HEK293 (cell line): Measurements from ENCODE around the gene EFCAB11.

Experiments
- CTCF ChIA-PET: fragments of 350-600 bp; formaldehyde crosslinking; extraction: SDS; loops from one replicate; lab custom pipeline; 2021; ENCODE audit warnings: antibody characterized with exemption; lab: Yijun Ruan, JAX
- POLR2A ChIA-PET: fragments of 300-600 bp; formaldehyde crosslinking; extraction: SDS; loops from one replicate; lab custom pipeline; 2020; ENCODE audit warnings: antibody characterized with exemption, inconsistent platforms; lab: Yijun Ruan, JAX
- H3K27ac ChIP-seq: fragments of 200-500 bp; sonication (Bioruptor generic); 2 replicates; pipeline ENCODE4 v1.5.1; 2014; ENCODE audit warnings: low read depth, low read length, control low read depth, inconsistent platforms; ENCODE audit errors: extremely low read depth
- H3K36me3 ChIP-seq, 2 experiments: fragments of 200-500 bp in 1 of 2; sonication (Bioruptor generic) in 1 of 2; 1 replicate in 1 of 2; 2 replicates in 1 of 2; pipeline ENCODE4 v1.5.1; 2014 to 2017; ENCODE audit warnings: inconsistent platforms in 2 of 2, low read length in 2 of 2; ENCODE audit not compliant: control insufficient read depth in 2 of 2, insufficient read depth in 1 of 2
- H3K4me1 ChIP-seq: fragments of 200-500 bp; sonication (Bioruptor generic); 2 replicates; pipeline ENCODE4 v1.5.1; 2014; ENCODE audit warnings: mild to moderate bottlenecking, low read length, inconsistent platforms; ENCODE audit not compliant: control insufficient read depth, insufficient read depth
- H3K4me3 ChIP-seq: 2 replicates; pipeline ENCODE4 v1.5.1; 2011; ENCODE audit warnings: low read depth, mild to moderate bottlenecking, control low read depth, low read length, moderate library complexity
- H3K9me3 ChIP-seq: fragments of 200-500 bp; sonication (Bioruptor generic); 2 replicates; pipeline ENCODE4 v1.5.1; 2014; ENCODE audit warnings: low read depth, low read length, inconsistent platforms; ENCODE audit not compliant: control insufficient read depth, insufficient read depth
- KLF7 ChIP-seq: fragments of 450-650 bp; formaldehyde crosslinking; IDR thresholded peaks from 2 replicates; pipeline ENCODE4 v1.5.1; 2016; ENCODE audit warnings: missing biosample characterization, missing genetic modification characterization, borderline replicate concordance
- OVOL3 ChIP-seq: fragments of 450-650 bp; formaldehyde crosslinking; IDR thresholded peaks from 2 replicates; pipeline ENCODE4 v1.5.1; 2016; ENCODE audit warnings: missing biosample characterization, missing genetic modification characterization
- PRDM4 ChIP-seq: fragments of 450-650 bp; formaldehyde crosslinking; IDR thresholded peaks from 2 replicates; pipeline ENCODE4 v1.5.1; 2017; ENCODE audit warnings: missing biosample characterization, missing genetic modification characterization
- SETDB1 ChIP-seq: IDR thresholded peaks from one replicate; pipeline ENCODE4 v1.6.1; 2017; ENCODE audit warnings: mild to moderate bottlenecking, low read length, moderate library complexity, mixed read lengths; ENCODE audit not compliant: insufficient read length
- ZBTB48 ChIP-seq: fragments of 450-650 bp; formaldehyde crosslinking; IDR thresholded peaks from 2 replicates; pipeline ENCODE4 v1.5.1; 2016; ENCODE audit warnings: missing biosample characterization, missing genetic modification characterization
- ZEB2 ChIP-seq: fragments of 450-650 bp; formaldehyde crosslinking; IDR thresholded peaks from 2 replicates; pipeline ENCODE4 v1.5.1; 2016; ENCODE audit warnings: missing biosample characterization, missing genetic modification characterization
- ZFP3 ChIP-seq: fragments of 450-650 bp; formaldehyde crosslinking; IDR thresholded peaks from 2 replicates; pipeline ENCODE4 v1.5.1; 2016; ENCODE audit warnings: low read depth, missing biosample characterization, missing genetic modification characterization
- ZFP41 ChIP-seq: fragments of 450-650 bp; formaldehyde crosslinking; IDR thresholded peaks from 2 replicates; pipeline ENCODE4 v1.5.1; 2016; ENCODE audit warnings: missing biosample characterization, missing genetic modification characterization, borderline replicate concordance
- ZFP69B ChIP-seq: fragments of 450-650 bp; formaldehyde crosslinking; IDR thresholded peaks from 2 replicates; pipeline ENCODE4 v1.5.1; 2016; ENCODE audit warnings: missing biosample characterization, missing genetic modification characterization
- ZNF112 ChIP-seq: fragments of 450-650 bp; formaldehyde crosslinking; IDR thresholded peaks from 2 replicates; pipeline ENCODE4 v1.5.0; 2017; ENCODE audit warnings: missing biosample characterization, missing genetic modification characterization
- ZNF121 ChIP-seq: fragments of 450-650 bp; formaldehyde crosslinking; IDR thresholded peaks from 2 replicates; pipeline ENCODE4 v1.5.1; 2016; ENCODE audit warnings: missing biosample characterization, missing genetic modification characterization
- ZNF133 ChIP-seq: fragments of 450-650 bp; formaldehyde crosslinking; IDR thresholded peaks from 2 replicates; pipeline ENCODE4 v1.5.1; 2016; ENCODE audit warnings: missing biosample characterization, missing genetic modification characterization
- ZNF175 ChIP-seq: fragments of 450-650 bp; formaldehyde crosslinking; IDR thresholded peaks from 2 replicates; pipeline ENCODE4 v1.5.1; 2016; ENCODE audit warnings: missing biosample characterization, missing genetic modification characterization
- ZNF335 ChIP-seq: fragments of 450-650 bp; formaldehyde crosslinking; conservative IDR thresholded peaks from 2 replicates; pipeline ENCODE4 v1.5.1; 2016; ENCODE audit warnings: missing biosample characterization, missing genetic modification characterization
- ZNF341 ChIP-seq: fragments of 450-650 bp; formaldehyde crosslinking; IDR thresholded peaks from 2 replicates; pipeline ENCODE4; 2016; ENCODE audit warnings: low read depth, missing biosample characterization, missing genetic modification characterization
- ZNF404 ChIP-seq: fragments of 450-650 bp; formaldehyde crosslinking; IDR thresholded peaks from 2 replicates; pipeline ENCODE4 v1.5.1; 2017; ENCODE audit warnings: missing biosample characterization, missing genetic modification characterization
- ZNF416 ChIP-seq: fragments of 450-650 bp; formaldehyde crosslinking; IDR thresholded peaks from 2 replicates; pipeline ENCODE4 v1.5.1; 2016; ENCODE audit warnings: missing biosample characterization, missing genetic modification characterization
- ZNF426 ChIP-seq: fragments of 450-650 bp; formaldehyde crosslinking; IDR thresholded peaks from 2 replicates; pipeline ENCODE4 v1.5.1; 2017; ENCODE audit warnings: missing biosample characterization, missing genetic modification characterization, mild to moderate bottlenecking, inconsistent platforms, moderate library complexity
- ZNF433 ChIP-seq: fragments of 450-650 bp; formaldehyde crosslinking; IDR thresholded peaks from 2 replicates; pipeline ENCODE4 v1.5.1; 2016; ENCODE audit warnings: missing biosample characterization, missing genetic modification characterization, low read depth
- ZNF530 ChIP-seq: fragments of 450-650 bp; formaldehyde crosslinking; IDR thresholded peaks from 2 replicates; pipeline ENCODE4 v1.5.1; 2016; ENCODE audit warnings: low read depth, missing biosample characterization, missing genetic modification characterization
- ZNF548 ChIP-seq: fragments of 450-650 bp; formaldehyde crosslinking; IDR thresholded peaks from 2 replicates; pipeline ENCODE4 v1.5.1; 2016; ENCODE audit warnings: missing biosample characterization, missing genetic modification characterization
- ZNF571 ChIP-seq: fragments of 450-650 bp; formaldehyde crosslinking; IDR thresholded peaks from 2 replicates; pipeline ENCODE4 v1.5.0; 2017; ENCODE audit warnings: missing biosample characterization, missing genetic modification characterization
- ZNF600 ChIP-seq: fragments of 450-650 bp; formaldehyde crosslinking; IDR thresholded peaks from 2 replicates; pipeline ENCODE4 v1.5.1; 2016; ENCODE audit warnings: missing biosample characterization, missing genetic modification characterization
- ZNF623 ChIP-seq: fragments of 450-650 bp; formaldehyde crosslinking; IDR thresholded peaks from 2 replicates; pipeline ENCODE4 v1.5.1; 2016; ENCODE audit warnings: missing biosample characterization, missing genetic modification characterization
- ZNF626 ChIP-seq: fragments of 450-650 bp; sonication (Bioruptor Pico); formaldehyde crosslinking; IDR thresholded peaks from 2 replicates; pipeline ENCODE4 v1.5.1; 2018; ENCODE audit warnings: missing biosample characterization, missing genetic modification characterization, inconsistent platforms
- ZNF677 ChIP-seq: fragments of 450-650 bp; IDR thresholded peaks from 2 replicates; pipeline ENCODE4 v1.5.0; 2018; ENCODE audit warnings: missing biosample characterization, mild to moderate bottlenecking, missing genetic modification characterization, moderate library complexity
- ZNF692 ChIP-seq: fragments of 450-650 bp; formaldehyde crosslinking; IDR thresholded peaks from 2 replicates; pipeline ENCODE4 v1.5.1; 2016; ENCODE audit warnings: missing biosample characterization, missing genetic modification characterization
- ZNF707 ChIP-seq: fragments of 450-650 bp; formaldehyde crosslinking; IDR thresholded peaks from 2 replicates; pipeline ENCODE4 v1.5.1; 2016; ENCODE audit warnings: missing biosample characterization, missing genetic modification characterization
- ZNF785 ChIP-seq: fragments of 450-650 bp; formaldehyde crosslinking; IDR thresholded peaks from 2 replicates; pipeline ENCODE4 v1.5.1; 2016; ENCODE audit warnings: missing biosample characterization, missing genetic modification characterization

Gene EFCAB11

DNA sequence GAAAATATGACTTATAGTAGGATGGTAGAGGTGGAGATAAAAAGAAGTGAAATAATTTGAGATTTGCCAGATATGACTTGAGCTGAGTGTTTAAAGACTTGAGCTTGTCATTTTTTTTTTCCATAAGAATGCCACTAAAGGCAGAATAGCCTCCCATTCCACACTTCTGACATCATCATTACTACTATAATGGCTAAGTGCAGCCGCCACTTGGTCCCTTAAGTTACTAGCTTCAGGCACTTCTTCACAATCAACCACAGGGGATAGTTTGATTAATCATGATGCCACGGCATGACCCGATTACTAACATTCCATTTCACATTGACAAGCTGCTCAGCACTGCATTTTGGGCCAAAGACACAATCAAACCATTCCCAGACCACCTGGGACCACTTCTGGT is 127.9 kb downstream of the EFCAB11 start:
- ChIA-PET CTCF (no interaction called here), POLR2A (interaction anchor here (0.6 to 0.7 kb wide), 2 partner anchors 123 to 472 kb away, joined by 3 read pairs; no protein-coding TSS in a partner anchor)
- Histone ChIP-seq H3K36me3 (no peaks in the 10 kb centered on the region), H3K27ac (no peak overlapping the region), H3K4me1 (no peaks in the 10 kb centered on the region), H3K4me3 (no peak overlapping the region), H3K9me3 (no peaks in the 10 kb centered on the region)
- TF ChIP-seq ZNF121 (no peak), ZNF341 (tag by site-specific recombination) (no peak), ZNF416 (tag by site-specific recombination) (no peak), ZNF175 (tag by site-specific recombination) (no peak), ZNF112 (tag by site-specific recombination) (no peak), ZFP41 (tag by site-specific recombination) (no peak), ZEB2 (no peak), ZNF404 (tag by site-specific recombination) (no peak)

- no peaks in the 10 kb centered on the region for H3K36me3 ChIP-seq
- POLR2A ChIA-PET = no interaction called here
- H3K27ac ChIP-seq = no peak overlapping the region
- no peaks in the 10 kb centered on the region for H3K4me1 ChIP-seq
- CTCF ChIA-PET = no interaction called here
- no peaks in the 10 kb centered on the region for H3K9me3 ChIP-seq
- H3K4me3 ChIP-seq = no peak overlapping the region
- TF ChIP-seq PRDM4 (tag by site-specific recombination) (no peak), SETDB1 (peak; percentile 57), ZNF626 (tag by site-specific recombination) (0 out of 2 replicates have a peak, but pooled peaks have one; percentile 58), ZNF133 (tag by site-specific recombination) (peak; percentile 95)
Measured at GRCh38 chr14:89823743-89824142, 130.8 kb downstream of the EFCAB11 start.

DNA sequence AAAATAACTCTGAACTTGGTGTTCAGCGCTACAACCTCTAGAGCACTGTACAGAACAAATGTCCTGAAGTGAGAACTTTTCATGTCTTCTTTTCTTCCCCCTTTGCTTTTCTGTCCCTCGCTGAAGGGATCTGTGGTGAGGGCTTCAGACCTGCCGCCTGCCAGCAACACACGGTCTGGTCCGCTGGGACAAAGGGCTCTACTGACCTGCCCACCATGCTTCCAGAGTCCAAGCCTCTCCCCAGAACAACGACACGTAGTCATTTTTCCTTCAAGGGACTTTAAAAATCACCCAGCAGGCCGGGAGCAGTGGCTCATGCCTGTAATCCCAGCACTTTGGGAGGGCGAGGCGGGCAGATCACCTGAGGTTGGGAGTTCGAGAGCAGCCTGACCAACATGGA is 140.4 kb downstream of the EFCAB11 start:
- no peak for TF ChIP-seq ZNF692 (tag by site-specific recombination)
- TF ChIP-seq OVOL3 (tag by site-specific recombination) = no peak
- TF ChIP-seq ZNF433 (tag by site-specific recombination) = no peak
- no peak for TF ChIP-seq ZNF548 (tag by site-specific recombination)
- no peak for TF ChIP-seq ZNF600 (tag by site-specific recombination)
- TF ChIP-seq ZNF677 (tag by site-specific recombination) = no peak
- no peak for TF ChIP-seq KLF7 (tag by site-specific recombination)
- TF ChIP-seq ZNF571 (tag by site-specific recombination) = no peak
- TF ChIP-seq ZFP3 = no peak
- no peak for TF ChIP-seq ZNF623 (tag by site-specific recombination)
- TF ChIP-seq ZNF530 (tag by site-specific recombination) = no peak
- TF ChIP-seq ZNF335 (tag by site-specific recombination) = no peak
- TF ChIP-seq ZNF707 (tag by site-specific recombination) = no peak
- no peak for TF ChIP-seq ZBTB48 (tag by site-specific recombination)
- no peak for TF ChIP-seq ZNF426 (tag by site-specific recombination)
- TF ChIP-seq ZFP69B (tag by site-specific recombination) = no peak
- TF ChIP-seq ZNF785 (tag by site-specific recombination) = no peak
- no peak overlapping the region for H3K4me3 ChIP-seq
- H3K27ac ChIP-seq = no peak overlapping the region
- no peaks in the 10 kb centered on the region for H3K9me3 ChIP-seq
- H3K4me1 ChIP-seq = no peaks in the 10 kb centered on the region; the same call in 1 of the 2 replicates
- ChIA-PET CTCF (interaction anchor here (0.6 kb wide), 1 partner anchor 63 kb away, joined by 3 read pairs; no protein-coding TSS in a partner anchor), POLR2A (interaction anchor here (0.6 kb wide), 1 partner anchor 22 kb away, joined by 4 read pairs; no protein-coding TSS in a partner anchor)
- H3K36me3 ChIP-seq = no peaks in the 10 kb centered on the region
